Transverse colon (tissue), 4 donors: ENCODE measurements around the gene TTR. TPM values are rescaled to one million over a fixed set of nuclear protein-coding genes. Genes with fewer than 3 reads are reported as not detected.

Experiments used
- DNase-seq: peaks from one replicate; pipeline ENCODE4 v3.0.0-alpha.2; 2019
- H3K27ac ChIP-seq, 4 donors: fragments of 200-600 bp; sonication (generic); 2 replicates each; pipeline ENCODE4 v1.5.1; 2016 to 2018; ENCODE audit warnings: inconsistent platforms in 4 of 4
- H3K27me3 ChIP-seq: fragments of 200-600 bp; sonication (generic); 2 replicates; pipeline ENCODE4 v1.5.1; 2017; ENCODE audit warnings: inconsistent platforms
- H3K36me3 ChIP-seq, 4 donors: fragments of 200-600 bp; sonication (generic); 2 replicates each; pipeline ENCODE4 v1.5.1; 2017 to 2019; ENCODE audit warnings: inconsistent platforms in 4 of 4
- H3K4me1 ChIP-seq, 4 donors: fragments of 200-600 bp; sonication (generic); 2 replicates each; pipeline ENCODE4 v1.5.1; 2017 to 2020; ENCODE audit warnings: inconsistent platforms in 4 of 4
- H3K4me3 ChIP-seq, 4 donors: fragments of 200-600 bp; sonication (generic); 1 replicate in 1 of 4; 2 replicates in 3 of 4; pipeline versions ENCODE4 v1.5.1 to v1.6.1; 2017 to 2019; ENCODE audit warnings: inconsistent platforms in 4 of 4
- H3K9me3 ChIP-seq, 2 donors: fragments of 200-600 bp; sonication (generic); 2 replicates each; pipeline ENCODE4 v1.5.1; 2017 to 2019; ENCODE audit warnings: inconsistent platforms in 2 of 2
- CTCF ChIP-seq, 5 experiments: fragments of 200-600 bp in 3 of 5; fragments of 450-650 bp in 2 of 5; sonication (generic) in 3 of 5; IDR thresholded peaks; 1 replicate in 2 of 5; 2 replicates in 3 of 5; pipeline ENCODE4 v1.5.1; 2016 to 2017; ENCODE audit warnings: antibody characterized with exemption in 5 of 5, inconsistent platforms in 3 of 5, mild to moderate bottlenecking in 2 of 5, moderate library complexity in 1 of 5
- EP300 ChIP-seq: sonication (generic); formaldehyde crosslinking; IDR thresholded peaks from one replicate; pipeline ENCODE4 v1.6.1; 2017; ENCODE audit warnings: antibody characterized with exemption, low read depth
- POLR2A ChIP-seq: fragments of 450-650 bp; IDR thresholded peaks from one replicate; pipeline ENCODE4 v1.6.1; 2016; ENCODE audit warnings: antibody characterized with exemption, mild to moderate bottlenecking, moderate library complexity
- POLR2AphosphoS5 ChIP-seq, 3 donors: sonication (generic); formaldehyde crosslinking; IDR thresholded peaks; one replicate each; pipeline ENCODE4 v1.6.1; 2016; ENCODE audit warnings: antibody characterized with exemption in 3 of 3
- WGBS, 2 donors: methylation state at CpG; one replicate each; pipeline ENCODE4 v1.1.5; 2018; ENCODE audit warnings: low coverage in 1 of 2; 5-methylcytosine and 5-hydroxymethylcytosine counted together
- in situ Hi-C, 4 donors: fragments of 200-750 bp; cut with MboI; loops; one replicate each; pipeline versions ENCODE4 v1.15.0 to v1.15.1; 2017; ENCODE audit warnings: low sequenced_read_pairs in 3 of 4, low pct_ligation_motif_present in 1 of 4, low pct_unique_long_range_greater_than_20kb in 1 of 4
- intact Hi-C: fragments of 100-400 bp; cut with DNase I; formaldehyde crosslinking; loops from one replicate; pipeline ENCODE4 v1.15.1; 2023; ENCODE audit warnings: low total_unique reads
- total RNA-seq, 4 donors: library from RNA; depleted of rRNA; stranded (reverse); fragments of >200 nt; gene quantifications; one replicate each; pipeline ENCODE4 v1.1.0, GENCODE V29; 2016

TTR gene
- total RNA-seq, 4 donors from 2014 or later: 0.41 TPM; not detected in 3

DNA sequence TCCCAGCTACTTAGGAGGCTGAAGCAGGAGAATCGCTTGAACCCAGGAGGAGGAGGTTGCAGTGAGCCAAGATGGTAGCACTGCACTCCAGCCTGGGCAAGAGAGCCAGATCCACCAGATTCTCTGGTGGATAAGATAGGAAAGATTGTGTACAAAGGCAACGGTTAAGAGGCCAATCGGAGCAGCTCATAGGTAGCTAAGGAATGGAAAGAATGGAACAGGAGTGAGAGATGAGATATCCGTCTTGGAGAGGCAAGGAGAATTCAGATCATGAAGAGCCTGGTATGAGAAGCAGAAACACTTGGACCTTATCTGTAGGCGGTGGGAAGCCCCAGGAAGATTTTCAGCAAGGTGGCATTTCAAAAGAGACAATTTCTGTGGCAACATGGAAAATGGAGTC is 27.1 kb downstream of the TTR start:
- WGBS, 2 donors: 94 to 96% methylated on average over 5 of the region's 5 CpGs
- H3K4me1 ChIP-seq: no peaks in the 10 kb centered on the region
- no peak overlapping the region for H3K27ac ChIP-seq
- no peaks in the 10 kb centered on the region for H3K27me3 ChIP-seq
- no peak for DNase-seq
- H3K36me3 ChIP-seq: no peaks in the 10 kb centered on the region
- H3K9me3 ChIP-seq: no peaks in the 10 kb centered on the region
- no peak overlapping the region for H3K4me3 ChIP-seq
- intact Hi-C loops (no loop called here), in situ Hi-C loops (no loop called here)
- TF ChIP-seq EP300: no peak
- no peak for TF ChIP-seq POLR2AphosphoS5 (IDR thresholded peaks at IDR 0.05)
- no peak for TF ChIP-seq POLR2A
- no peak for TF ChIP-seq CTCF (IDR thresholded peaks at IDR 0.05)

DNA sequence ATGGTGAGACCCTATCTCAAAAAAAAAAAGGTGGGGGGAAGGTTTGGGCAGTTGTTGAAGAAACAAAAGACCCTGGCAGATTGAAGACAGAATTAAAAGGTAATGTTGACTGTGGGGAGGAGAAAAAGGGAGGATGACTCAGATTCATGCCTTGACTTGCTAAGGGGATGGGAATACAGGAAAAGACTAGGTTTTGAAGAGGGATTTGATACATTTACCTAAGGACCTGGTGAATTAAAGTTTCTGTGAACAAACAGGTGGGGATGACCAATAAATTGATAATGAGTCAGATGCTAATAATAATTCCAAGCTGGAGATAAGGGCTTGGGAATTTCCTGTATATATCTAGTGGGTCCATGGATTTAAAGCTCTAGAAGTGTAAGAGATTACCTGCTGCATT is 27.6 kb downstream of the TTR start:
- DNase-seq: no peak
- in situ Hi-C loops: no loop called here
- intact Hi-C loops: no loop called here

GRCh38 chr18:31624892-31625640 is 33.4 kb downstream of the TTR start:
- WGBS, 2 donors: 59 to 79% methylated on average over 9 to 13 of the region's 13 CpGs
- intact Hi-C loops (no loop called here), in situ Hi-C loops (no loop called here)
- H3K9me3 ChIP-seq: no peaks in the 10 kb centered on the region
- H3K4me1 ChIP-seq: no peaks in the 10 kb centered on the region
- peak; percentile 27 for DNase-seq
- H3K36me3 ChIP-seq: no peaks in the 10 kb centered on the region
- H3K4me3 ChIP-seq: no peak overlapping the region
- no peak overlapping the region for H3K27ac ChIP-seq
- TF ChIP-seq POLR2AphosphoS5 (IDR thresholded peaks at IDR 0.05) (no peak), CTCF (IDR thresholded peaks at IDR 0.05) (no peak), EP300 (no peak), POLR2A (no peak)
- H3K27me3 ChIP-seq: no peaks in the 10 kb centered on the region

More for the DNA sequence above, 27.6 kb downstream of the TTR start:
- TF ChIP-seq POLR2AphosphoS5 (IDR thresholded peaks at IDR 0.05) (no peak), CTCF (IDR thresholded peaks at IDR 0.05) (no peak), EP300 (no peak), POLR2A (no peak)
- no peak overlapping the region for H3K27ac ChIP-seq
- H3K27me3 ChIP-seq: no peaks in the 10 kb centered on the region
- H3K4me1 ChIP-seq: no peaks in the 10 kb centered on the region
- no peaks in the 10 kb centered on the region for H3K36me3 ChIP-seq
- no peak overlapping the region for H3K4me3 ChIP-seq
- H3K9me3 ChIP-seq: no peaks in the 10 kb centered on the region

DNA sequence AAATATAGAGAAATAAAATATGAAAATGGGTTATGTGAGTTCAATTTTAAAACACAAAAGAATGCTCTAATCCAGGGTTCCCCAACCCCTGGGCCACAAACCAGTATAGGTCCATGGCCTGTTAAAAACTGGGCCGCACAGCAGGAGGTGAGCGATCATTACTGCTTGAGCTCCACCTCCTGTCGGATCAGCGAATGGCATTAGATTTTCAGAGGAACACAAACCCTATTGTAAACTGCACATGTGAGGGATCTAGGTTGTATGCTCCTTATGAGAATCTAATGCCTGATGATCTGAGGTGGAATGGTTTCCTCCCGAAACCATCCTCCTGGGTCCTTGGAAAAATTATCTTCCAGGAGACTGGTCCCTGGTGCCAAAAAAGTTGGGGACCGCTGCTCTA is 34.7 kb downstream of the TTR start:
- in situ Hi-C loops: no loop called here
- Histone ChIP-seq H3K4me3 (no peak overlapping the region), H3K27ac (no peak overlapping the region), H3K36me3 (no peaks in the 10 kb centered on the region), H3K9me3 (no peaks in the 10 kb centered on the region), H3K27me3 (no peaks in the 10 kb centered on the region), H3K4me1 (no peaks in the 10 kb centered on the region)
- 86 to 87% methylated on average over 2 to 6 of the region's 6 CpGs for WGBS, 2 donors
- no peak for DNase-seq
- intact Hi-C loops: no loop called here
- TF ChIP-seq EP300 (no peak), POLR2AphosphoS5 (IDR thresholded peaks at IDR 0.05) (no peak), CTCF (IDR thresholded peaks at IDR 0.05) (no peak), POLR2A (no peak)
